ENCODE measurements around the gene XXYLT1.
"Not testable (repeated sequence)": the region's sequence is repeated elsewhere in the genome, so short reads cannot be mapped to it uniquely, and the experiment has no call there.

XXYLT1 gene

DNA sequence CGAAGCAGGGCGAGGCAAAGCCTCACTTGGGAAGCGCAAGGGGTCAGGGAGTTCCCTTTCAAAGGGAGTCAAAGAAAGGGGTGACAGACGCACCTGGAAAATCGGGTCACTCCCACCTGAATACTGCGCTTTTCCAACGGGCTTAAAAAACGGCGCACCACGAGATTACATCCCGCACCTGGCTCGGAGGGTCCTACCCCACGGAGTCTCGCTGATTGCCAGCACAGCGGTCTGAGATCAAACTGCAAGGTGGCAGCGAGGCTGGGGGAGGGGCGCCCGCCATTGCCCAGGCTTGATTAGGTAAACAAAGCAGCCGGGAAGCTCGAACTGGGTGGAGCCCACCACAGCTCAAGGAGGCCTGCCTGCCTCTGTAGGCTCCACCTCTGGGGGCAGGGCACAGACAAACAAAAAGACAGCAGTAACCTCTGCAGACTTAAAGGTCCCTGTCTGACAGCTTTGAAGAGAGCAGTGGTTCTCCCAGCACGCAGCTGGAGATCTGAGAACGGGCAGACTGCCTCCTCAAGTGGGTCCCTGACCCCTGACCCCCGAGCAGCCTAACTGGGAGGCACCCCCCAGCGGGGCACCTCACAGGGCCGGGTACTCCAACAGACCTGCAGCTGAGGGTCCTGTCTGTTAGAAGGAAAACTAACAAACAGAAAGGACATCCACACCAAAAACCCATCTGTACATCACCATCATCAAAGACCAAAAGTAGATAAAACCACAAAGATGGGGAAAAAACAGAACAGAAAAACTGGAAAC, 182.9 kb downstream of the XXYLT1 start:
- DNase-seq, result not testable (repeated sequence)

DNA sequence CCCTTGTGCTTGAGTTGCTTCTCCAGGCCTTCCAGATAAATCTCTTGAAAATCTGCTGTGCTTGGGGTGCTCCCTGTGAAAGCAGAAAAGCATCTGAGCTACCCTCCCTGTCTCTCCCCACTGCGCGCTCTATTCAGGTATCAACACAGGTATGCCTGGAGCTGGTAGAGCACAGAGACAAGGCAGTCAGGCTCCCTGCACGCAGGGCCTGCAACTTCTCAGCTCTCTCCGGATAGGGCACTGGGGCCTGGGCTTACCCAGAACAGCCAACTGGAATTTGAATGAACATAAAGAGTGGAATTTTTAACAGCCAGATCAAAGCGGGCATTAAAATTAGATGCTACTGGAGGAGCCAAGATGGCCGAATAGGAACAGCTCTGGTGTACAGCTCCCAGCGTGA, 183.6 kb downstream of the XXYLT1 start:
- DNase-seq, result no peak

DNA sequence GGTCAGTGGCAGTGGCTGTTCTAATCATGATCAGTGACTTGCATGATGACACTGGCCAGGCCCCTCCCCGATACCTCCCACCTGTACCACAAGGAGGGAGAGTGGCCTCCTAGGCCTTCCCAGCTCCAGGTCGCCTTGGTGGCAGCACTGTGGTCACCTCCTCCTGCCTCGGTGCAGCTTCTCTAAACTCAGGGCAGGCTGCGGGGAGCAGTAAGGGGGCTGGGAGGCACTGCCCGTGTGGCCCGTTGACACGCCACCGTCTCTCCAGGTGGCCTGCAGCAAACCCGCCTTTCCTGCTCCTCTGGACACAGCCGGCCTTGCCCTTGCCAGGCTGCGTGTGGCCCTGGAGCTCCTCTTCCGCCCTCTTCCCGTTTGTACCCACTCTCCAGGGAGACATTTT, 184.1 kb downstream of the XXYLT1 start:
- no peak for DNase-seq

DNA sequence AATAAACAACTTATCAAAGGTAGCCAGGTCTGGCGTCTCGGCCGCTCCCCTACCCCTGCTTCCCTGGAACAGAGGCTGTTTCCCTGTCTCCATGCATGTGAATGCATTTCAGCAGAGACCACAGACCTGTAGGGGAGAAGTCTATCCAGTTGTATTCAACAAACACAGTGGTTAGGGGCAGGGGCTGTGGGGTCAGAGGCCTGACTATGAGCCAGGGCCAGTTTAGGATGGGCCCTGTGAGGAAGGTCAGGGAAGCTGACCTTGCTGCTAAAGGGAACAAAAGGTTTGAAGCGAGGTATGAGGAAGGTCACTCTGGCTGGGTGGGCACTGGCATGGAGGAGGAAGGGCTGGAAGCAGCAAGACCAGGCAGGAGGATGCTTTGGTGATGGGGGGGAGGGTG, 184.6 kb downstream of the XXYLT1 start:
- no peak for DNase-seq

DNA sequence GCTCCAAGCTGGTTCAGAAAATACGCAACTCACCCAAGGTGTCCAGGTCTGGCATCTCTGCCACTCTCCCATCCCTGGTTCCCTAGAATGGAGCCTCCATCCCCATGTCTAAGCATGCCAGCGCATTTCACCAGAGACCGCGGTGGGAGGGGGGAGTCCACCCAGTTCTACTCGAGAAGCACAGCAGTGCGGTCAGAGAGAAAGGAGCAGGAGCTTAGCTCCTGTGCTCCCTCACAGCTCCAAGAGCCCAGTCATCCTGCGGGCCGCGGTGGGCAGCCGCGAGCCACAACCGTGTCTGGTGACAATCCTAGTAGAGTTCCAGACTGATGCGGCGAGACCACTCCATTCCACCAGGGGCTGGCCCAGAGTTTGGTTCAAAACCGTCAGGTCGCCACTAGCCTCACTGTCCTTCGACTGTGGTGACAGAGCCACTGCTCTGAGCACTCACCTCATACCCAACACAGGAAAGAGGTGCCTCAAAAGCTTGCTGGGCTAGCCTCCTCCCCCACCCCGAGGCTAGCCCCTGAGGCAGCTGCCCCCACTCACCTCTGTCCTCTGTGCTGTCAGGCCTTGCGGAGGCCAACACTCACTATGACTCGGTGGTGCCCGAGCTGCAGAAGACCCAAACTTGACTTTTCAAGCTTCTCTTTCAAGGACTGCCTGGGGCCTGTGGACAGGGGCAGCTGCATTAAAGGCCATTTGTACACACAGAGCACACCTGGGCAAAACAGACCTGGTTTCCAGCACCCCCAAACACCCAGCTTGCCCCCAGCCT, 185.4 kb downstream of the XXYLT1 start:
- DNase-seq, result no peak

DNA sequence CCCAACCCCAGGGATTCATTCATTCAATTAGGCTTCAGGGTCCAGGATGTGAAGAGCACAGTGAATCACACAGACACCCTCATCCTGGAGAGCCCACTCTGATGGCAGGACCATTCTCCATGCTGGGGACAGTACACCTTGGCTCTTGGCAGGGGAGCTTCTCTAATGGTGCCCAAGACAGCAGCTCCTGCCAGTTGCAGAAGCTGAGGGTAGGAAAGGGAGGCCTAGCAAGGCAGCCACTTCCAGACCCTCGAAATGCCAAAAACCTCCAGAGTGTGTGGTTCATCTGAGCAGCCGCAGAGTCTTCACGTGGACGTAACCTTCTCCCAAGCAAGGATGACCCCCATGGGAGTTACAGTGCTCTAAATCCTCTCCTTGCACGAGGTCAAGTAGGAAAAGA, 186.2 kb downstream of the XXYLT1 start:
- DNase-seq, result no peak

DNA sequence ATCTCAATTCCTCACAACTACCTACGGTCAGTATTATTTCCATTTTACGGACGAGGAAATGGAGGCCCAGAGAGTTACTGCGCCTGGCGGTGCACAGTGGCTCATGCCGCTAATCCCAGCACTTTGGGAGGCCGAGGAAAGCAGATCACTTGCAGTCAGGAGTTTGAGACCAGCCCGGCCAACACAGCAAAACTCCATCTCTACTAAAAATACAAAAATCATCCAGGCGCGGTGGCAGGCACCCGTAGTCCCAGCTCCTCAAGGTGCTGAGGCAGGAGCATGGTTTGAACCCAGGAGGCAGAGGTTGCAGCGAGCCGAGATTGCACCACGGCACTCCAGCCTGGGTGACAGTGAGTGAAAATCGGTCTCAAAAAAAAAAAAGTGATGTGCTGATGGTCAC, 187.3 kb downstream of the XXYLT1 start:
- no peak for DNase-seq

DNA sequence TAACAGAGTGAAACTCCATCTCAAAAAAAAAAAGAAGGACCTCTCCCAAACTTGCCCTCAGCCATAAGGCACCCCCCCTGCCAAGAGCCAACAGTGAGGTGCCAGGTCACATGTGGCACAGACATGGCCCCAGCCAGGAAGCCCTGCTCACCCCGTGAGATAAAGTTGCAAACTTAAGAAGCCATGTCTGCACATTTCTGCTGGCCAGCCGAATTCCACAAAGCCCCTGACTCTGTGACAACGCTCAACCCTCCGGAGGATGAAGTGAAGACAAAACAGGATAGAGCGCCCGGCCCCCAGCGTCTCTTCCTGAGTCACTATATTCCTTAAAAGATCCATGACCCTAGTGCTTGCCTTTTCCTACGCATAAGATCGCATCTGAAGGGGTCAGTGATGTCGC, 188.1 kb downstream of the XXYLT1 start:
- DNase-seq, result no peak

DNA sequence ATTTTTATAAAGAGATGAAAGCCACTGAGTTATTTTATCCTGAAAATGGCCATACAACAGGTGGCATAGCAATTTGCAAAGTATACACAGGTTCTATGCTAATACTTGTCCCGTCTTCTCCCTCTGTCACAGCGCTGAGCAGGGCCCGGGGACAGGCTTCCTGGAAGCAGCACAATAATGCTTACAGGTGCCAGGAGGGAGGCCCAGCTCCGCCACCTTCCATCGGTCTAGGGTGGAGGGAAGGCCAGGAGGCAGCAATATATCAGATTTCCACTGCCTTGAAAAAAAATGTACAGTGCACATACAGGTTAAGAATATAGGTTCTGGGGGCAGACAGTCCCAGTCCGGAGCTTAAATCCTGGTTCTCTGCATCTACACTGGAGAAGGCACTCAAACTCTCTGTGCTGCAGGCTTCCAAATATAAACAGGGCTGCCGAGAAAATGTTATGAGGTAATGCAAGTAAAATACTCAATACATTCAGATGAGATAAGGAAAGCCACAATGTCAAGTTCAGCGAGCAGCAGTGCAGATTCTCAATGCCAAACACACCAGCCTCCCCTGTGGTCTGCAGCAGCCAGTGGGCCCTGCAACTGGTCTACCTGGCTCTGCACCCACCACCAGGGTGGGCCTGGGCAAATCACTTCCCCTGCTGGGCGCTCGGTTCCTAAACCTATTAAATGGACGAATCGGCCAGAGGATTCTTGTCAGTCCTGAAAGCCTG, 189.6 kb downstream of the XXYLT1 start:
- no peak for DNase-seq

DNA sequence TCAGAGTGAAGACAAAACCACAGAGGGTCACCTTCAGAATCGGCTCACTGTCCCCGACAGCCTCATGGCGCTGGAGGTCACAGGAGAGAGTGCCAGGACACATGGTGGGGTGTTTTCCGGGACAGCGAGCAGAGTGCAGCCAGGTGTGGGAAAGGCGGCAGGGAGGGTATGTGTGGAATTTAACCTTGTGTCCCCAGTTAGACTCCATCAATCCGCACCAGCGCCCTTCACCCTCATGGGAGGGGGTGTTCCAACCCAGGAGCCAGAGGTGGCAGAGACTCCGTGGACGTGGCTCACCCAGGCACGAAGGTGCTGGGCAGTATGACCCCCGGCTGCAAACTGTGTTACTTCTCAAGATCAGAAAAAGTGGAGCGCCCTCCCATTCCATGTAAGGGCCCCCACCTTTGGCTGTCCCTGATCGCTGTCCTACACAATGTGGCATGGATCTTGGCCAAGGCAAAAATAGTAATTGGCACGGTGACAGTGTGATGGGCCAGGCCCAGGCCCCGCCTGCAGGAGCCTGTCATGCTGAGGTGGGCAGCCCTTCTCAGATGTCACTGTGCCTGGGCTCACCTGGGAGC, 190.3 kb downstream of the XXYLT1 start:
- DNase-seq, result no peak

DNA sequence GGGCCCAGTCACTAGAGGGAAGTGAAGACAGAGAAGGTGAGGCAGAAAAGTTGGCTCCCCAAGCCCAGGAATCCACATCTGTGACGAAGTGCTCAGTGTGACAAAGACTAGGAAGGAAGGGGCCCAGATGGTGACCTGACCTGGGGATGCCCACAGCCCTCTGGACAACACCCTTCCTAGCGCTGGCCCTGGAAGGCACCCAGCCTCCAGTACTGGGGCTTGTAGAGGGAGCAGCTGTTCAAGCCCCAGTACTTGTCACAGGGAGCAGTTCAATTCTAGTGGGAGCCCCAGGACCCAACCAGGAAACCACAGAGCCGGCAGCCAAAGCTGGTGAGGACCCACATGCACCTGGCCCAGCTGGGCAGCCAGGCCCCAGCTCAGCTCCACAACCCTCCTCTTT, 190.8 kb downstream of the XXYLT1 start:
- no peak for DNase-seq

DNA sequence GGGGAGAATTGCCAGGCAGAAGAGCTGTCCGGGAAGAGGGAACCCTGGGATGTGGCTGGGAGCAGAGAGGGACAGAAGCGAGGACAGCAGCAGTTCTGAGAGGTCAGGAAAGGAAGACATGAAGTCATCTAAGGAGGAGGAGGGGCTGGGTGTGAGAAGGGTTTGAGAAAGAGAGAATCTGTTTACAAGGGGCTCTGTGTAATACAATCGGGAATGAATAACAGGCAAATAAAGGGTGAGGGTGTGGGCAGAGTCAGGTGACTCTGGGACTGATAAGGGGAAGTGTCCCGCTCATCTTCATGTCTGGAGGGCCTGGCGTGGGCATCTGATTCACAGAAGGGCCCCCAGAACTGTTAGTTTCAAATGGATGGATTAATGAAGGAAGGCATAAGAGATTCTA, 191.3 kb downstream of the XXYLT1 start:
- DNase-seq, result no peak

DNA sequence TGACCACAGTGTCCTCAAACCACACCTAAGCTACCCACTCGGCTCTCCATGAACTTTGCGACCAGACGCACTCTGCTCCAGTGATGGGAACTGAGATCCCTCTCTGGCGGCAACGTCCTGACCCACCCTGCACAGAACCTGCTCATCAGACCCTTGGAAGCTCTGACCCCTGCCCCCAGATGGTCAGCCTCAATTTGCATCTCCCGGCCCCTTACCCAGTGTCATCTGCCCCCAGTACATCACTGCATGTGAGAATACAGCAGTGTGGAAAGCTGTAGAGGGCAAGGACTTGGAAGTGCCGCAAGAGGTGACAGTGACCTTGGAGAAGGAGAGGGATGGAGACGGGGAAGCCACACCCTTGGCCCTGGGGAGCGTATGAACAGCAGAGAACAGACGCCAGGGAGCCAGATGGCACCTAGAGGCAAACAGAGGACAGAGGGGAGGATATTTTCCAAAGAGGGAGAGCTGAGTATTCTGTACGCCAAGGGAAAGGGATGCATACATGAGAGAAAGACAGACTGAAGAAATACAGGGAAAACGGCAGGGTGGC, 192.0 kb downstream of the XXYLT1 start:
- no peak for DNase-seq

DNA sequence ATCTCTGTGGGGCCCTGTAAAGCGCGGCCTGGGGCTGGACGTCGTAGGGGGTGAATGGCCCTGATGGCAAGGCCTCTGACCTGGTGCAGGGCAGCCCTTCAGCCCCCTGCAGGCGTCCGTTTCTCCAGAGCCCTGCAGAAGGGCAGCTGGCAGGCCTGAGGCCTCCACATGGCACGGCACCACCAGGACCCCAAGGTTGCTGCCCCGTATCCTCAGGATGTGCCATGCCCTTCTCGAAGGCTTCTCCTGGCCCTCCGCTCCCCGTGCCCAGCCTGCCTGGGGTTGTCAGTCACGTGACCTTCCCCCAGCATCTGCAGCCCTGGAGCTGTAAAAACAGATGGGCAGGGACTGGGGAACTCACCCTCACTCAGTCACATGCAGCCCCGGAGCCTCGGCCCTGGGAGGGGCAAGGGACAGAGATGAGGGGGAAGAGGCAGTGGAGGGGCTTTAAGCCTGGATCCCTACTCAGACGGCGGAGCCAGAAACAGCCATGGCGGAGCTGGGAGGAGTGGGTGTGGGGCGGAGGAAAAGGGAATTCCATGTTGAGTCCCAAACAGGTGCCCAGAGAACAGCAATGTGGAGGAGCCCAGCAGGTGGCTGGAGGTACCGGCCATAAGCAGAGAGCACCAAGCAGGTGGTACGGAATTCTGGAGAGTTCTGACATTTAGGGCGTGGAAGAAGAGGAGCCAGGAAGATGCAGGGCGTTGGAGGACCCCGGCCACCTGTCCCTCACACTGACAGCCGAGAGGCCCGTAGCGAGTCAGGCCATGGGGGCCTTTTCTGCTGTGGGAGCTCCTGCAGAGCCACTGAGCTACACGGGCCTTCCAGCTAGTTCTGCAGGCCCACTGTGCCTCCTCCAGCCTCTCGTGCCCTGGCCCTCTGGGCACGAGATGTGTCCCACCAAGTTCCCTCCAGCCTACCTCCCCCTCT, 193.1 kb downstream of the XXYLT1 start:
- DNase-seq, result no peak

DNA sequence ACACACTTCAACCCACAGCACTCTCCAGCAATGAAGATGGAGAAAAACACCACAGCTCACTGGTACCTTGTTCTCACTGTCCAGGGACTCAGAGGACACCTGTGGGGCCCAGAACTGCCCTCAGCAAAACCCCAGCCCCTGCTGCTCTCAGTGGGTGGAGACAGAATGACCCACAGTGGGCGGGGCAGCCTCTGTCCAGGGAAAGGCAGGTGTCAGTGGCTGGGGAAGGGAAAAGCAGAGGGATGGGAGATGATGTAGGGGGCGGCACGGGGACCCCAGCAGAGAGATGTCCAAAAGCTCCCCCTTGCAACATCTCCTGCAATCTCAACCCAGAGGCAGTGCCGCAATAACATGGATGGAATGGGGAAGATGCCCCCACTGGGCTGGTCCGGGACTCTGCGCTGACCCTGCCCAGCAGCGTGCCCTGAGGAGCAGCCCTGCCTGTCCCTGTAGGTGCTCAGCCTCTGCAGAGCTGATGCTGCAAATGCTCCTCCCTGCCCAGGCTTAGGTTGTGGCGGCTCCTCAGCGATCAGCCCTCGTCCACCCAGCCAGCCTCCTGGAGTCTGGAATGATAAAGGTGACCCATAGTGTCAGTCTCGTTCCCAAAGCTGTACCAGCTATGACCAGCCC, 193.9 kb downstream of the XXYLT1 start:
- no peak for DNase-seq

DNA sequence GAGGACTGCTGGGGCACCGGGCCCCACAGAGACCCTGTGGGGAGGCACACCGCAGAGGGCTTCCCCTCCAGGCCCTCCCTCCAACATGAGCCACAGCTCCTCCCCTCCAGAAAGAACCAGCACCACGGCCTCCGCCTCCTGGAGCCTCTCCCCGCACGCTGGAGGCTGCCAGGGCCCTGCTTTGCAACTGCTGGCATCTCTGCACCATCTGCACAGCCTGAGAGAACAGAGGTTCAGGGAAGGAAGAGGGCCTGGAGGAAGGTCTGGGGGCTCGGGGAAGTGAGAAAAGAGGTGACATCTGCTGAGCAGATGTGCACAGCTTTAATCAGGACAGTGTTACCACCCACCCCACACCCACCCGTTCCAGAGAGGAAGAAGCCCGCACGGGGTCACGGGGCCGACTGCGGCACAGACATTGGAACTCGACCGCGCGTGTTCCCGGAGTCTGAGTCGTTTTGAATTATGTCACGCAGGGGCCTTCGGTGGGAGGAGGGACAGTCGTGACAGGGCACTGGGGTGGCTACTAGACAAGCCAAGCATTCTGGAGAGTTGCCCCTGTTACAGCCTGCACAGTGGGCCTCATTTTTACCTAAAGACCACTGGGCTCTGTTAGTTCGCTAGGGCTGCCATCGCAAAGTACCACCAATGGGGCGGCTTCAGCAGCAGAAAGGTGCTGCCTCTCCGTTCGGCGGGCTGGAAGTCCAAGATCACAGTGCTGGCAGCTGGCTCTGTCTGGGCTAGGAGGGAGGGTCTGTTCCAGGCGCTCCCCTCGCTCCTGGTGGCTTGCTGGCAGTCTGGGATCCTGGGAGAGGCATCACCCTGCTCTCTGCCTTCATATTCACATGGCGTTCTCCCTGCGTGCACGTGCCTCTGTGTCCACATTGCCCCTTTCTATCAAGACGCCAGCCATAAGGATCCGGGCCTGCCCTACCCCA, 194.8 kb downstream of the XXYLT1 start:
- DNase-seq, result no peak

DNA sequence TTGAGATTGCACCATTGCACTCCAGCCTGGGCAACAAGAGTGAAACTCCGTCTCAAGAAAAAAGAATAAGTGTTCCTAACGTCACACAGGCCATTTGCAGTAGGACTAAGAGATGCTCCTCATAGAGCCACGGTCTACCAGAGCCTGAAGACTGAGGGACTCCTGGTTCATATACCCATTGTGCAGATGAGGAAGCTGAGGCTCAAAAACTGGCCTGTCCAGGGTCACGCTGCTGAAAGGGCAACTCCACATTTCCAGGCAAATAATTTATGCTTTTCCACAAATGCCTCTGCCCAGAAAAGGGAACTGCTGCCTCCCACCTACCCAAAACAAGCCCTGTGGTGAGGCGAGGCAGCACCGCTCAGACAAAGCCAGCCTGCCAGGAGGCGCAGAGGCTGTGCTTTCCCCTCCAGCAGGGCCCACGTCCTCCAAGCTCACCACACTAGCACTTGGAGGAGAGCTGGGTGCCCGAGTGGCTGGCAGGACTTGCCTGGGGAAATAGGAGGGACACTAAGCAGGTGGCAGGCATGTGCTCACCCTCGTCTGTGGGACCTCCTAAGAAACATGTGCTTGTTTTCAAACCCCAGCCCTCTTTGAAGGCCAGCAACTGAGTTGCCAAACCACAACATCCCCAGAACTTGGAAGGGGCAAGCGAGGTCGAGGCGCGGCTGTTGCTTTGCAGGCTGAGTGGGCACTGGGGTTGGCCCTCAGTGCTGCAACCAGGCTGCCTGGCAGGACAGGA, 195.6 kb downstream of the XXYLT1 start:
- DNase-seq, result no peak

DNA sequence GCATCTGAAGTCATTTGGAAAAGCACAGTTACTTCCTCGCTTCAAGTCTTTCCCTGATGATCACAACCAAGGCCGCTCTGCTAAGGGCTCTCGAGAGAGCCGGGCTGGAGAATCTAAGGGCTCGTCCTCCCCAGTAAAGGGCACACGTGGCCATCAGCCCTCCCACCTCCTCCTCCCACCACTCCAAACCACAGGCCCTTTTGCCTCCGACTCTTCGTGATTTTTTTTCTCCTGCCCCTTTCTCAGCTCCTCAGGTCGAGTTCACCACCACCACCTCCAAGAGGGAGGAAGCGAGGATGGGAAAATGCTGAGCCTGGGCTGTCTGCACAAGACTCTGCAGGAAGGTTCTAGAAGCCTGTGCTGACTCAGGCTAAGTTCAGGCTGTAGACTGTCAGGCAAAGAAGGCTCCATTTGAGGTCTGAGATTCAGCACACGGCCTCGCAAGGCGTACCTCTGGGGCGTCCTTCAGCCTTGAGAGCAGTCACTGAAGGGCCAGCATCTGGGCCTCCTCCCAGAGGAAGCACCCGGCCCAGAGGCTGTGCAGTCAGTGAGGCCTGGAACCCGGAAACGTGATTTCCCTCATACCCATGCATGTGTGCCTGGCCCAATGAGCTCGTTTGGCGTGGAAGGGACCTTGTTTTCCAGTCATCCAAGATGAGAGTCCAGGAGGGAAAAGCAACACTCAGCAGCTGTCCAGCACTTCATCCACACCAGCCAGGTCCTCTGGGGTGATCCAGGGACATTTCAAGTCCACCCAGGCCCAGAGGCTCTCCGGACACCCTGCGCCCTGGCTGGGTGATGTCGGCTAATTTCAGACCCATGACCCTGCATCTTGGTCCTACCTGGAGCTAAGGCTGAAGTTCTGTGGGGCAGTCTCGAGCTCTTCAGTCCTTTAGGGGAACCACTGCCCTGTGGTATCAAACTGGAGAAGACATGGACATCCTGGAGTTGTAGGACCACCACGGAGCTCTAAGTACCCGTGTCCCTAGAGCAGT, 196.8 kb downstream of the XXYLT1 start:
- DNase-seq, result no peak
